ENCODE results near the gene CPNE8.

CPNE8 gene

DNA sequence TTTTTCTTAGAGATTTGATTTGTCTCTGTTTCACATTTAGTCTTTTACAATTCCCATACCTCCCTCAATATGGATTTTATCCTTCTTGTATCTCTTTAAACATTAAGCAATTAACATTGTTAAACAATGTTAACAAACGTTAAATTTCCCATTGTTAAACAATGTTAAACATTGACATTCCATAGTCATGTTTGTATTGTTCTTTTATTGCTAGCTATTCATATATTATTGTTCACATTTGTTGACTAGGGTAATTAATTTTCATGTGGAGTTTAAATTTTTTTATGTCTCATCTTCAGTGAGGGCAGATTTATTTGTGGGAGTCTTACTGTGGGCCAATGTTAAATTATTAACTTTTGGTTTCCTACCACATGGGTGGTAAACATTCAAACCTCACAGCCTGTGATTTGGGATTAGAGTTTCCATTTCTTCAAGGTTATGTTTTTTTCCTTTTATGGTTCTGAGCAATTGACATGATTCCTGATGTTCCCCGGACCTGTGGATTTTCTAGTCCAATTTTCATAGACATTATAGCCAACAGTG lies 294.5 kb downstream of the CPNE8 start:
- no peak for DNase-seq

GRCh38 chr12:38607295-38607694 lies 298.1 kb downstream of the CPNE8 start:
- DNase-seq: no peak
